H1 (cell line): ENCODE results near the gene TCEANC2. TPM values are rescaled to one million over a fixed set of nuclear protein-coding genes. Genes with fewer than 3 reads are reported as not detected.

Experiments
- CTCF ChIA-PET: fragments of 300-600 bp; sonication (Branson Sonifier 250); formaldehyde crosslinking; loops from one replicate; lab custom pipeline; 2021; ENCODE audit not compliant: partially characterized antibody; lab: Charles Lee
- POLR2A ChIA-PET: fragments of 300-600 bp; sonication (Branson Sonifier 250); formaldehyde crosslinking; loops from one replicate; lab custom pipeline; 2021; ENCODE audit warnings: inconsistent platforms; ENCODE audit not compliant: partially characterized antibody; lab: Charles Lee
- DNase-seq, 2 experiments: peaks; one replicate each; pipeline versions ENCODE4 v3.0.0 to v3.0.0-alpha.2; 2010 to 2022; ENCODE audit warnings: low spot score in 2 of 2, low read depth in 1 of 2, mixed read lengths in 1 of 2
- FAIRE-seq: peaks from 2 replicates; lab custom pipeline; 2011; peaks lifted over from hg19 to GRCh38; lab: Jason Lieb, UNC
- H2AFZ ChIP-seq: 2 replicates; pipeline ENCODE4 v1.8.1; 2012; ENCODE audit warnings: low read length, inconsistent platforms
- H2AK5ac ChIP-seq: 2 replicates; pipeline ENCODE4 v1.6.1; 2013; ENCODE audit warnings: low read depth, low read length
- H2BK120ac ChIP-seq: replicated peaks from 2 replicates; pipeline ENCODE3; 2013; ENCODE audit warnings: low read depth, low read length, inconsistent platforms
- H2BK12ac ChIP-seq: 2 replicates; pipeline ENCODE4 v1.6.1; 2013; ENCODE audit warnings: low read depth, low read length
- H2BK15ac ChIP-seq: 2 replicates; pipeline ENCODE4 v1.6.1; 2013; ENCODE audit warnings: low read length
- H2BK20ac ChIP-seq: 2 replicates; pipeline ENCODE4 v1.6.1; 2013; ENCODE audit warnings: low read length
- H2BK5ac ChIP-seq: 2 replicates; pipeline ENCODE4 v1.6.1; 2013; ENCODE audit warnings: low read depth, low read length
- H3K14ac ChIP-seq: 2 replicates; pipeline ENCODE4 v1.6.1; 2013; ENCODE audit warnings: inconsistent platforms; ENCODE audit not compliant: insufficient read length
- H3K18ac ChIP-seq: 2 replicates; pipeline ENCODE4 v1.6.1; 2013; ENCODE audit warnings: low read length; ENCODE audit errors: extremely low read depth
- H3K23ac ChIP-seq: 2 replicates; pipeline ENCODE4 v1.6.1; 2013; ENCODE audit warnings: inconsistent platforms; ENCODE audit not compliant: insufficient read length
- H3K23me2 ChIP-seq: 2 replicates; pipeline ENCODE4 v1.6.1; 2013; ENCODE audit warnings: low read depth, low read length
- H3K27ac ChIP-seq: 2 replicates; pipeline ENCODE4 v1.6.1; 2011; ENCODE audit warnings: low read depth, low read length, inconsistent platforms
- H3K27me3 ChIP-seq, 4 experiments: replicated peaks in 1 of 4; 1 replicate in 1 of 4; 2 replicates in 3 of 4; pipeline versions ENCODE4 v1.6.1 to v1.8.1; 2011 to 2013; ENCODE audit warnings: low read length in 3 of 4, mild to moderate bottlenecking in 3 of 4, inconsistent platforms in 2 of 4, mixed read lengths in 2 of 4, moderate library complexity in 1 of 4; ENCODE audit not compliant: control insufficient read depth in 3 of 4, insufficient read depth in 3 of 4; ENCODE audit errors: extremely low read depth in 1 of 4
- H3K36me3 ChIP-seq, 4 experiments: 2 replicates each; pipeline versions ENCODE4 v1.6.1 to v1.8.1; 2011 to 2013; ENCODE audit warnings: mild to moderate bottlenecking in 4 of 4, low read length in 3 of 4, moderate library complexity in 2 of 4, control low read depth in 1 of 4, inconsistent platforms in 1 of 4; ENCODE audit not compliant: insufficient read depth in 4 of 4, control insufficient read depth in 2 of 4
- H3K4ac ChIP-seq: replicated peaks from 2 replicates; pipeline ENCODE3; 2013; ENCODE audit warnings: low read length, low read depth, mixed read lengths, inconsistent platforms; ENCODE audit not compliant: insufficient read length
- H3K4me1 ChIP-seq, 4 experiments: replicated peaks in 1 of 4; 1 replicate in 1 of 4; 2 replicates in 3 of 4; pipeline versions ENCODE4 v1.6.1 to v1.8.1; 2011 to 2013; ENCODE audit warnings: low read length in 3 of 4, inconsistent platforms in 2 of 4, mixed read lengths in 1 of 4; ENCODE audit not compliant: insufficient read depth in 4 of 4, control insufficient read depth in 3 of 4
- H3K4me2 ChIP-seq, 2 experiments: 2 replicates each; pipeline versions ENCODE4 v1.6.1 to v1.8.1; 2011 to 2013; ENCODE audit warnings: low read depth in 2 of 2, low read length in 2 of 2, control low read depth in 1 of 2, inconsistent platforms in 1 of 2, mild to moderate bottlenecking in 1 of 2; ENCODE audit not compliant: insufficient read depth in 1 of 2
- H3K4me3 ChIP-seq, 4 experiments: fragments of 200-600, 300-600 bp in 1 of 4; sonication (generic), shearing (Covaris generic), sonication (Bioruptor Twin) in 1 of 4; 2 replicates each; pipeline versions ENCODE4 v1.5.1 to v1.8.1; 2011 to 2016; ENCODE audit warnings: low read length in 4 of 4, low read depth in 3 of 4, control low read depth in 2 of 4, inconsistent platforms in 2 of 4, mild to moderate bottlenecking in 2 of 4, mixed read lengths in 1 of 4, moderate library complexity in 1 of 4; ENCODE audit not compliant: insufficient read depth in 2 of 4; ENCODE audit errors: extremely low read depth in 1 of 4
- H3K56ac ChIP-seq: replicated peaks from 2 replicates; pipeline ENCODE3; 2013; ENCODE audit warnings: low read depth, mild to moderate bottlenecking, mixed read lengths, low read length, inconsistent platforms; ENCODE audit not compliant: insufficient read length
- H3K79me1 ChIP-seq: 2 replicates; pipeline ENCODE4 v1.6.1; 2013; ENCODE audit warnings: low read depth, low read length, control low read depth
- H3K79me2 ChIP-seq, 2 experiments: 2 replicates each; pipeline versions ENCODE4 v1.6.1 to v1.8.1; 2012 to 2013; ENCODE audit warnings: low read length in 2 of 2, mild to moderate bottlenecking in 2 of 2, inconsistent platforms in 1 of 2; ENCODE audit not compliant: insufficient read depth in 2 of 2, control insufficient read depth in 1 of 2
- H3K9ac ChIP-seq, 4 experiments: replicated peaks in 1 of 4; 1 replicate in 1 of 4; 2 replicates in 3 of 4; pipeline versions ENCODE4 v1.6.1 to v1.8.1; 2011 to 2013; ENCODE audit warnings: low read depth in 3 of 4, low read length in 3 of 4, control low read depth in 2 of 4, mild to moderate bottlenecking in 2 of 4, moderate library complexity in 2 of 4, inconsistent platforms in 1 of 4; ENCODE audit errors: extremely low read depth in 1 of 4
- H3K9me3 ChIP-seq, 2 experiments: 2 replicates each; pipeline versions ENCODE4 v1.6.1 to v1.8.1; 2012 to 2013; ENCODE audit warnings: mild to moderate bottlenecking in 2 of 2, moderate library complexity in 2 of 2, control low read depth in 1 of 2, inconsistent platforms in 1 of 2, low read depth in 1 of 2, low read length in 1 of 2, mixed read lengths in 1 of 2; ENCODE audit not compliant: insufficient read depth in 2 of 2
- H4K20me1 ChIP-seq, 2 experiments: replicated peaks in 1 of 2; 2 replicates each; pipeline versions ENCODE3 to v1.8.1; 2011 to 2013; ENCODE audit warnings: inconsistent platforms in 2 of 2, low read length in 2 of 2, mild to moderate bottlenecking in 1 of 2; ENCODE audit not compliant: insufficient read depth in 2 of 2, control insufficient read depth in 1 of 2
- H4K5ac ChIP-seq: 2 replicates; pipeline ENCODE4 v1.6.1; 2013; ENCODE audit warnings: low read length, low read depth, mixed read lengths, inconsistent platforms; ENCODE audit not compliant: insufficient read length
- H4K8ac ChIP-seq: 2 replicates; pipeline ENCODE4 v1.8.0; 2013; ENCODE audit warnings: mild to moderate bottlenecking, moderate library complexity, low read length, inconsistent platforms; ENCODE audit not compliant: insufficient read depth; ENCODE audit errors: extremely low read depth
- H4K91ac ChIP-seq: replicated peaks from 2 replicates; pipeline ENCODE3; 2013; ENCODE audit warnings: low read length, mixed read lengths, inconsistent platforms; ENCODE audit not compliant: insufficient read length
- ATF2 ChIP-seq: IDR thresholded peaks from 2 replicates; pipeline ENCODE4 v1.6.1; 2012; ENCODE audit warnings: low read length, inconsistent platforms
- CHD2 ChIP-seq: IDR thresholded peaks from 2 replicates; pipeline ENCODE4 v1.6.1; 2012; ENCODE audit warnings: low read length, improper control_type of control experiment
- MAFK ChIP-seq: IDR thresholded peaks from 2 replicates; pipeline ENCODE4 v1.6.1; 2012; ENCODE audit warnings: low read depth, mild to moderate bottlenecking, improper control_type of control experiment, low read length
- RAD21 ChIP-seq, 2 experiments: IDR thresholded peaks in 1 of 2; conservative IDR thresholded peaks in 1 of 2; 2 replicates each; pipeline ENCODE4 v1.6.1; 2011; ENCODE audit warnings: low read depth in 2 of 2, low read length in 2 of 2, improper control_type of control experiment in 1 of 2, inconsistent platforms in 1 of 2, mild to moderate bottlenecking in 1 of 2, moderate library complexity in 1 of 2
- RNF2 ChIP-seq: fragments of 200-900, 300-1000 bp; sonication (generic); IDR thresholded peaks from 2 replicates; pipeline ENCODE4 v1.7.1; 2016; ENCODE audit warnings: borderline replicate concordance, low read depth, mild to moderate bottlenecking, antibody characterized with exemption, low read length; ENCODE audit not compliant: poor library complexity, severe bottlenecking; ENCODE audit errors: missing control alignments
- SAP30 ChIP-seq: fragments of 300-600 bp; sonication (generic); IDR thresholded peaks from 2 replicates; pipeline ENCODE4 v1.7.1; 2012; ENCODE audit warnings: low read length, moderate library complexity, mild to moderate bottlenecking, inconsistent platforms; ENCODE audit not compliant: insufficient read depth, insufficient replicate concordance
- SIRT6 ChIP-seq: IDR thresholded peaks from one replicate; pipeline ENCODE4 v1.7.1; 2012; ENCODE audit warnings: low read length, inconsistent platforms
- USF2 ChIP-seq: IDR thresholded peaks from 2 replicates; pipeline ENCODE4 v1.6.1; 2011; ENCODE audit warnings: low read length, improper control_type of control experiment
- WGBS, 2 experiments: shearing (Covaris generic) in 1 of 2; methylation state at CpG; one replicate each; pipeline versions ENCODE4 v1.1.6 to v1.1.7; 2013 to 2015; ENCODE audit warnings: low lambda C conversion rate in 2 of 2, mixed read lengths in 2 of 2, inconsistent platforms in 1 of 2, low coverage in 1 of 2, missing lambda C conversion rate in 1 of 2; ENCODE audit not compliant: insufficient replicate concordance in 2 of 2, insufficient coverage in 1 of 2, insufficient read length in 1 of 2; ENCODE audit errors: extremely low coverage in 1 of 2, missing lambda C conversion rate in 1 of 2; 5-methylcytosine and 5-hydroxymethylcytosine counted together
- polyA plus RNA-seq, 7 experiments: library from polyadenylated mRNA; depleted of rRNA in 3 of 7; stranded (reverse) in 5 of 7; unstranded in 2 of 7; fragments of >200 nt in 5 of 7; fragments of 200-250 nt in 2 of 7; gene quantifications; 1 replicate in 5 of 7; 2 replicates in 1 of 7; 4 replicates in 1 of 7; pipeline versions ENCODE4 v1.2.1 to v1.2.3, GENCODE V29; 2011 to 2013; ENCODE audit warnings: missing spikeins in 2 of 7, mixed read lengths in 2 of 7
- total RNA-seq: library from RNA; stranded (reverse); fragmentation: NEBNext Ultra II Directional; extraction: Animal tissue kit (Norgen Biotek cat#: 25700); gene quantifications from 2 replicates; pipeline ENCODE4 v1.2.1, GENCODE V29; 2021

Gene TCEANC2
- total and polyA plus RNA-seq, 2 of the 8 experiments (the other 6 are each of a cell fraction or from before 2014, with no cell fraction given): 4.2 to 8.2 TPM

GRCh38 chr1:54094001-54094729 lies 40.8 kb downstream of the TCEANC2 start:
- H2BK5ac ChIP-seq: no peak overlapping the region
- H4K20me1 ChIP-seq: no peaks in the 10 kb centered on the region
- H3K56ac ChIP-seq: no peak overlapping the region
- H3K4me1 ChIP-seq: no peaks in the 10 kb centered on the region; a peak in 1 of 7 replicates
- H3K79me2 ChIP-seq: no peaks in the 10 kb centered on the region
- no peak overlapping the region for H4K91ac ChIP-seq
- no peaks in the 10 kb centered on the region for H3K27me3 ChIP-seq
- no peak overlapping the region for H2AFZ ChIP-seq
- no peak overlapping the region for H2BK12ac ChIP-seq
- ChIA-PET POLR2A (interaction anchor here (0.6 kb wide), 3 partner anchors 126 to 433 kb away, joined by 4 to 5 read pairs (median 4); no protein-coding TSS in a partner anchor), CTCF (interaction anchor here (0.7 to 1.5 kb wide), 5 partner anchors 9 to 28 kb away, joined by 3 to 5 read pairs (median 4); no protein-coding TSS in a partner anchor)
- 88% methylated on average over 4 of the region's 4 CpGs; no CpG with 5 or more reads in 1 of the 2 experiments for WGBS, 2 experiments
- no peak overlapping the region for H2BK20ac ChIP-seq
- no peaks in the 10 kb centered on the region for H3K9me3 ChIP-seq
- H2BK15ac ChIP-seq: no peak overlapping the region
- H3K36me3 ChIP-seq: no peaks in the 10 kb centered on the region
- no peaks in the 10 kb centered on the region for H3K23me2 ChIP-seq
- H3K18ac ChIP-seq: no peak overlapping the region
- no peaks in the 10 kb centered on the region for H3K79me1 ChIP-seq
- DNase-seq: no peak
- no peak for FAIRE-seq
- no peak overlapping the region for H4K8ac ChIP-seq
- H4K5ac ChIP-seq: no peak overlapping the region
- no peak overlapping the region for H3K4ac ChIP-seq
- H2BK120ac ChIP-seq: no peak overlapping the region
- no peak overlapping the region for H3K14ac ChIP-seq
- H3K4me3 ChIP-seq: no peak overlapping the region
- H2AK5ac ChIP-seq: no peak overlapping the region
- H3K23ac ChIP-seq: no peak overlapping the region
- no peak overlapping the region for H3K9ac ChIP-seq
- H3K27ac ChIP-seq: no peak overlapping the region
- no peak overlapping the region for H3K4me2 ChIP-seq
- TF ChIP-seq RNF2: no peak
- TF ChIP-seq ATF2: no peak
- no peak for TF ChIP-seq SAP30
- no peak for TF ChIP-seq MAFK
- TF ChIP-seq SIRT6: no peak
- no peak for TF ChIP-seq CHD2
- TF ChIP-seq USF2: no peak
- TF ChIP-seq RAD21 (IDR thresholded peaks at IDR 0.05 in 1 of 2, conservative IDR thresholded peaks at IDR 0.05 in 1 of 2; ENCODE audit: low read depth in 2 of 2, low read length in 2 of 2): no peak
